ENCODE results near the gene RAB10.
"Not testable (repeated sequence)": the region's sequence is repeated elsewhere in the genome, so short reads cannot be mapped to it uniquely, and the experiment has no call there.

Gene RAB10

DNA sequence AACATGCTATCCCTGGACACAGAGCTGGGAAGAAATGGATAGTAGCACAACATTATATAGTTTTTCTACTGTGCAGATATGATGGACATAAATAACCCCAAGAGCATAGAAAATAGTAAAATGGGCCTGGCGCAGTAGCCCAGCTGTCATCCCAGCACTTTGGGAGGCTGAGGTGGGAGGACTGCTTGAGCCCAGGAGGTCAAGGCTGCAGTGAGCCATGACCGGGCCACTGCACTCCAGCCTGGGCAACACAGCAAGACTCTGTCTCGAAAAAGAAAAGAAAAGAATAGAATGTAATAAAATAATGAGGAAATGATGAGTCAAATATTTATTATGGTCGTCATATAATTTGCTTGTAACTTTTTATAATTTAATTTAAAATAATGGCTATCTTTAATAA lies 131.5 kb downstream of the RAB10 start:
- DNase-seq, result no peak

DNA sequence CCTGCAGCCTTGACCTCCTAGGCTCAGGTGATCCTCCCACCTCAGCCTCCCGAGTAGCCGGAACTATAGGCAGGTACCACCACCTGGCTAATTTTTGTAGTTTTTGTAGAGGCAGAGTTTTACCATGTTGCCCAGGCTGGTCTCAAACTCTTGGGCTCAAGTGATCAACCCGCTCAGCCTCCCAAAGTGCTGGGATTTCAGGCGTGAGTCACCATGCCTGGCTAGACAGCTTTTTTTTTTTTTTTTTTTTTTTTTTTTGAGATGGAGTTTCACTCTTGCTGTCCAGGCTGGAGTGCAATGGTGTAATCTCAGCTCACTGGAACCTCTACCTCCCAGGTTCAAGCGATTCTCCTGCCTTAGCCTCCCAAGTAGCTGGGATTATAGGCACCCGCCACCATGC lies 132.7 kb downstream of the RAB10 start:
- not testable (repeated sequence) for DNase-seq

DNA sequence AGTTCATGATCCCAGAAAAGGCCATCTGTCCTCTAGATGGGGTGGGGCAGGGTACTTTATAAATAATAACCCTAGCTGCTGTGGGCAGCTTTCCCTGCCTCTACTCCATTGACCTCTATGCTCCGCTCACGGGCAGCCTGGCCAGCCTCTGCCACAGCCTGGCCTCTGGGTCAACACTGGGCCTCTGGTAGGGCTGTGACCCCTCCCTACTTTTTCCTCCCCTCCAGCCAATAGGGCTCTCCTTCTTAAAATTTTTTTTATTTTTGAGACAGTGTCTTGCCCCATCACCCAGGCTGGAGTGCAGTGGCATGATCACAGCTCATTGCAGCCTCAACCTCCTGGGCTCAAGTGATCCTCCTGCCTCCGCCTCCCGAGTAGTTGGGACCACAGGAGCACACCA lies 134.9 kb downstream of the RAB10 start:
- DNase-seq, result no peak

DNA sequence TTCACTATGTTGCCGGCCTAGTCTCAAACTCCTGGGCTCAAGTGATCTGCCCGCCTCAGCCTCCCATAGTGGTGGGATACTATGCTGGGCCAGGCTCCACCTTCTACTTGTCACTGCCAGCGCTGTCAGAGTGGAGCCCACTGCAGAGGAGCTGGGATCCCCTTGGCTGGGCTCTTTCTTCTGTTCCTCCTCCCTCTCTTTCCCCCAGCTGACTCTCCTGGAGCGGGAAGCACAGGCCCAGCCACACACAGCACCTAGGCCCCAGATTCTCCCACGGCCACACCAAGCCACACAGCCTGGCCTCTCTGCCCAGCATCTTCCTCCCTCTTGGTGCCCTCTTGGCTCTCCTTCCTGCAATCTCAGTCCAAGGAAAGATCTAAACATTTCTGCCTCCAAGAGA lies 135.3 kb downstream of the RAB10 start:
- DNase-seq, result no peak

DNA sequence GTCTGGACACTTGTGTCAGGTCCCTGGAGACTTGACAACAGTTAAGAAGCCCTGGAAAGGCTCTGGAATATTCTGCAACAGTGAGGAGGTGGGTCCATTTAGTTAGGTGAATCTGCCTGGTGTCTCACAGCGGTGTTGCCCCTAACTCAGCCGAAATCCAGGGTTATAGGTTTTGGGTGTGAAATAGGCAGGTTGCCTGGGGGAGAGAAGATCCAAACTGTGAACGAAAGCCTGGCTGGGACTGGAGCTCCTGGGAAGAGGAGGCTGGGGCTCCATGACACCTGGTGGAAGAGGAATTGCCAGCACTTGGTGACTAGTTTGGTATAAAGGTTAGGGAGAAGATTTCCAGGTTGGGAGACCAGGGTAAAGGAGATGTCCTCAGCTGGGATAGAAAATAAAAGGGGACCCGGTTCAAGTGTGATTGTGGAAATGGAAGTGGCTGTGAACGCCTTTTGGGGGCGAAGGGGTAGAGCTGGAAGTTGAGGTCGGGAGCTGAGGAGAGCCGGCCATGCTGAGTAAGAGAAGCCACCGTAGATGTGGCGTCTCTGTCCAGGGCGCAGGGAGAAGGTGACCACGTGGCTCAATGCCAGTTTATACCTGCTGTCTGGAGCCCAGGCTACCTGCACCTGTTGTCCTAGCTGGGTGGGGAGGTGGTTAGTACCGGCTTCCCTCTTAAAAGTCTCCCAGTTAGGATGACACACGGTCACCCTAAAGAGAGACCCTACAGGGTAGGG lies 136.0 kb downstream of the RAB10 start:
- DNase-seq, result no peak

DNA sequence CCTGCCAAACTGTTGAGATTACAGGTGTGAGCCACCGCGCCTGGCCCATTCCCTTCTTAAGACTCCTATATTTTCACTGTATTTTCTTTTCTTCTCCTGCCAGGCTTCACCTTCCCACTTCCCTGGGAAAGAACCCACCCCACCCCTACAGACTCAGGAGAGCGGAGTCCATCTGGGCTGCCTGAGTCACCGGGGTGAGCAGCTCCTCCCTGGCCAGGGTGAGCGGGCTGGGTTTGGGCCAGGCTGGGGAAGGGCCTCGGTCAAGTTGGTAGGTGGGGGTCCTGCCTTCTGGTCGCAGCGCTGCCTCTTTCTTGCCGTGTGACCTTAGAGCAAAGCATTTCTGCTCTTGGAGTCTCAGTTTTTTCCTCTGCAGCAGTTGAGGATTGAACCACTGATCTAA lies 136.9 kb downstream of the RAB10 start:
- no peak for DNase-seq

DNA sequence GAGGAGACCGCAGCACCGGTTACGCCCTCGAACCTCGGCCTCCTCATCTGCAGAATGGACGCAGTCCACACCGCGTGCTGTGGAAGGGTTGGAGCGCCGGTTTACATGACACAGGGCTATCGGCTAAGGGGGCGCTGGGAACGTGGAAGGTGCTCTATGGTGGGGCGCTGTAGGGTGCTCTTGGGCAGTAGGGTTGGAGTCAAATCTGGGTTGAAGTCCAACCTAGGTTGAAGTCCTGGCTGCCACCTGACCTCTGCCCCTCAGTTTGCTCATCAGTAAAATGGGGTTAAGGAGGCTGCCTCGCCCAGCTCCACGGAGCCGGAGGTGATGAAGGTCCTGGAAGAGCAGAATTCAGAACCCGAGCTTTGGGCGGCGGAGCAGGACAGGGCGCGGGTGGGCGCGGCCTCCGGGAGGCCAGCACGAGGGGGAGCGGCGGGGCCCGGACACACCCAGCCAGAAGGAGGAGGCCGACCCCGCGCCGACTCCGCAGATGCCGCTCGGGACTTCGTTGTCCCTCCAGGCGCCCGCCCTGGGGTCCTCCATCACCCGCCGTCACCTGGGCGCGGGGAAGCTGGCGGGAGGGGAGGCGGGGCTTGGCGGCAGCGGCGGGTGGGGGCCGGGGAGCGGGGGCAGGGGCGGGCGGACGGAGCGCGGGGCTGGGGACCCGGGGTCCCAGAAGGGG lies 138.4 kb downstream of the RAB10 start:
- no peak for DNase-seq

DNA sequence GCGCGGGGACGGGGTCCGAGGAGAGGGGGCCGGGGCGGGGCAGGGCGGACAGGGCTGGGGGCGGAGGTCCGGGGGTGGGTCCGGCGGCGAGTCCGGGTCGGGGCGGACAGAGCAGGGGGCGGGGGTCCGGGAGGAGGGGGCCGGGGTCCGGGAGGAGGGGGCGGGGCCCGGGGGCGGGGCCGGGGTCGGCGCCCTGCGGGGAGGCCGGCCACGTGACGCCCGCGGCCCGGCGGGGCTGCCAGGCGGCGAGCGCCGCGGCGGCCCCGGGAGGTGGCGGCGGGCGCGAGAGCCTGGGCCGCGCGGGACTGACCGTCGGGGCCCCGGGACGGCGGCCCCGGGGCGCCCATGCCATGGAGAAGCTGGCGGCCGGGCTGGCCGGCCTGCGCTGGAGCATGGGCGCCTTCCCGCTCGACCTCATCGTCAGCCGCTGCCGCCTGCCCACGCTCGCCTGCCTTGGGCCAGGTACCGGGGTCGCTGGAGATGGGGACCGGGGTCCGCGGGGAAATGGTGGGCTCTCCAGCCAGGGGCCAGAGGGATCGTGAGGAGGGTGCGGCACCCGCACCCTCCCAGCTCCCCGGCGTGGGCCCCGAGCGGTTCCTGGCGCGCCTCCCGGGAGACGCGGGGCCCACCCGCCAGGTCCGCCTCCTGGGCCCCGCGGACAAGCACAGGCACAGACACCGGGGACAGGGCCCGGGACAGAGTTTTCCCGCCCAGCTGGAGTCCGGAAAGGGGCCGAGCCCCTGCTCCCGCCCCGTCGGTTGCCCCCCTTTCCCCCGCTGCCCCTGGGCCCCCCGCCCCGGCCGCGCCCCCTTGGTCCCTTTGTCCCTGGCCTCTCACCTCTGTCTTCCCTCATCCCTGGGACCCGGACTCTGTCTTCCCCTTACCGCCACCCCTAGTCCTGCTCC lies 139.2 kb downstream of the RAB10 start, which contains the start of gene GAREM2:
GAREM2 (plus strand) TSS at position 218 of the 905 bp plus-strand sequence; CDS start at position 351, 133 bp downstream.
- no peak for DNase-seq

DNA sequence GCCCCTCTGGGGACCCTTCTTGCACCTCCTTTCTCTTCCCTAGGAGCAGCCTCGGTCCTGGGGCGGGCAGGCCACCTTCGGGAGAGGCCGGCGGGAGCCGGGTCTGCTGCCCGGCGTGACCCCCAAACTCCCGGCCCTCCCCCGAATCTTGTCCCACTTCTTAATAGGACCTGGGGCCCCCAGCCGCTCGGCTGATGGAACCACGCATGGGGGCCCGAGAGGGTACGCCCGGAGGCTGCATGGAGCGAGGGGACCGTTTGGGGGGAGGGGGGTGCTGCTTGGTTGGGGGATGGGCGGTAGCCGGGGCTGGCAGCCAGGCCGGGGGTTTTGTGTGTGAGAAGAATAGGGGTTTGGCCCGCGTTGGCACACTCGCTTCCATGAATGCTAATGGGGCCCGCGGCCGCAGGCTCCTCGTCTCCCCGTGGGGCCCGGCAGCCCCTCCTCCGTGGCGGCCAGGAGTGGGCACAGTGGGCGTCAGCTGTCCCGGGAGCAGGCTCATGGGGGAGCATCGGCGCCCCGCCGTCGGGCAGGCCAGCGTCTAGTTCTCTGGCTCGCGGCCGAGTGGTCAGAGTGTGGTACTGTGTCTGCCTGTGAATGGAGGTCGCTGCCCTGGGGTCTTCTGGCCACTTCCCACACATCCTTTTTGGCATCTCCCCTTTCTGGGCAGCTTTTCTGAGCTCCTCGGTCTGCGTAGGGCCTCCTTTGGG lies 140.0 kb downstream of the RAB10 start:
- no peak for DNase-seq

DNA sequence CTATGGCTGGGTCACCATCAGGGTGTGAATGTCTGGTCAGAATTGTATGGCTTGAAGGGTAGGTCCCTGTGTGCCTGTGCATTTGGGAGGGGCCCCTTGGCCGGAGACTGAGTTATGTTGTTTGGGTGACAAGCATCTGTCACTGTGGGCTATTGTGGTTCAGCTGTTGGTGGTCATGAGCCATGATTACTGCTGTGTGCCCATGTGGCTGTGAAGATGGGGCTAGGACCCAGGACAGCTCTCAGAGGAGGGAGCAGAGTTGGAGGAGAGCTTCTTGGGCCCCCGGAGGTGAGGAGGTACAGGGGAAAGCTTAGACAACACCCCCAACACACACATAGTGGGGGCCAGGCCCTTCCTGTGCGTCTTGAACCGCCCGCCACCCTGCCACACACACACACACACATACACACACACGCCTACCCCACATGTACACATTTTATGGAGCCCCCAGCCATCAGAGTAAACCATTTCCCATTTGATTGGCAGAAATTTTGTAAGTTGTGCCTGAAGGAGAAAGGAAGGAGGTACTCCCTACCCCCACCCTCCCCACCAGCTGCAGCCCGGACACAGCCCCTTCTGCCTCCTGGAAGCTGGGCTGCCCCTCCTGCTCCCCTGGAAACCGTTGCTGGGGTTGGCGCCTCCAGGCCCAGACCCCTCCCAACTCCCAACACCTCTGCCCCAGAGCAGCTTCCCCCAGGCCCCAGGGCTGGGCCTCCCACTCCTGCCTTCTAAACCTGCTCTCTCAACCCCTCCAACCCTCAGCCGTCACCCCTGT lies 141.0 kb downstream of the RAB10 start:
- DNase-seq, result no peak

DNA sequence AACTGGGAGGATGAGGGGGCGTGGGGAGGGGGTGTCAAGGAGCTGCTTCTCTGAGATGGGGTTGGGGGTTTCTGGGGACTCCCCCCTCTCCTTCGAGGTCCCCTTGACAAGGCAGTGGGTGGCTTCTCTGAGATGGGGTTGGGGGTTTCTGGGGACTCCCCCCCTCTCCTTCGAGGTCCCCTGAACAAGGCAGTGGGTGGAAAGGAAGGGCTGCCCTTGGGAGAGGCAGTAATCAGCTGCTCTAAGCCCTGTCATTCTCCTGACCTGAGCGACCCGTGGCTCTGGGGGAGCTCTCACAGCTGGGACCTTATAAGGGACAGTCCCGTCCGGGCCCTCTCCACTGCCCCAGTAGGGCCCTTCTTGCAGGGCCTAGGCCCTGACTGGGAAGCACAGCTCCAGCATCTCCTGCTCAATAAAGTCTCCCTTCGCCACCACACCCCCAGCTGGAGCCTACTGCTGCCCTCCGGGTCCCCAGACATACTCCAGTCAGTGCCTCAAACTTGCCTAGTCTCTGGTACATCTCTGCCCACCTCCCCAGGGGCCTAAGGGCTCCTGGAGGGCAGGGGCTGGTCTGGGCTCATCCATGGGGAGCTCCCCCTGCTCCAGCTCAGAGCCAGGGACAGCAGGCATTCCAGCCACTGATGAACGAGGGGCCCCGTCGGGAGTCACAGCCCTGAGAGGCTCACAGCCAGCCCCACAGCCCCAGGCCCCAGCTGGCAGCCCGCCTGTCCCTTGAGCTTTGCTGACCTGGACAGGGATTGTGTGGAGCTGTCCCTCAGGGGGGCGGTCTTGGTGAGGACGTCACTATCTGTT lies 141.8 kb downstream of the RAB10 start:
- no peak for DNase-seq

DNA sequence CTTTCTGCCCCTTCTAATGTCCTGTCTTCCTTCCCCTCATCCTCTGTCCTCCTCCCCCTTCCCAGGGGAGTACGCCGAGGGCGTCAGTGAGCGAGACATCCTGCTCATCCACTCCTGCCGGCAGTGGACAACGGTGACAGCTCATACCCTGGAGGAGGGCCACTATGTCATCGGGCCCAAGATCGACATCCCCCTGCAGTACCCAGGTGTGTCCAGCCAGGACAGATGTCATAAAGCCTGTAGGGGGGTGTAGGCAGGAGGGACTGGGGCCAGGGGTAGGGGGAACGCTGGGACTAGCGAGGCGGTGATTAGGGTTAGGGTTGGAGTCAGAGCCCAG lies 142.4 kb downstream of the RAB10 start:
- no peak for DNase-seq

DNA sequence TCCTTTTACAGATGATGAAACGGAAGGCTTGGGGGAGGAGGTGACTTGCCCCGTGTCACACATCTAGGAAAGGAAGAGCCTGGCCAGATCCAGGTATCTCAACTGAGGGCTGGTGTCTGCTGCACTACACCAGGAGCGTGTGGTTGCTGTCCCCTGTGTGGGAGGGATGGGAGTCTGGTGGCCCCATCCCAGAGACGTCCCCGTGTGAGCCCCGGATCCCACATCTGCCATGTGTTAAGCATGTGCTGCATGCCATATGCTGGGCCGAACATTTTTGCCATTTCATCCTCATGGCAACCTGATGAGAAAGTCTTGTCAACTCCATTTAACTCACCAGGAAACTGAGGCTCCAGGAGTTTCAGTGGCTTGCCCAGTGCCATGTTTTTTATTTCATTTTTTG lies 143.2 kb downstream of the RAB10 start:
- no peak for DNase-seq

DNA sequence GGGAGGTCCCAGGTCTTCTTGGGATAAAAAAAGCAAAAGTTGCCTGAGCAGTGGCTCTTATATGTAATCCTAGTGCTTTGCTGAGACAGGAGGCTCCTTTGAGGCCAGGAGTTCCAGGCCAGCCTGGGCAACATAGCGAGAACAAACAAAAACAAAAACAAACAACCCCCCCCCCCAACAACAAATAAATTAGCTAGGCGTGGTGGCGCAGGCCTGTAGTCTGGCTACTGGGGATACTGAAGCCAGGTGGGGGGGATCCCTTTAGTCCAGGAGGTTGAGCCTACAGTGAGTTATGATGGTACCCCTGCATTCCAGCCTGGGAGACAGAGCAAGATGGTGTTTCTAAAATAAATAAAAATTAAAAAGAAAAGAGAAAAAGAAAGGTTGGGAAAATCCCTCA lies 144.4 kb downstream of the RAB10 start:
- no peak for DNase-seq

DNA sequence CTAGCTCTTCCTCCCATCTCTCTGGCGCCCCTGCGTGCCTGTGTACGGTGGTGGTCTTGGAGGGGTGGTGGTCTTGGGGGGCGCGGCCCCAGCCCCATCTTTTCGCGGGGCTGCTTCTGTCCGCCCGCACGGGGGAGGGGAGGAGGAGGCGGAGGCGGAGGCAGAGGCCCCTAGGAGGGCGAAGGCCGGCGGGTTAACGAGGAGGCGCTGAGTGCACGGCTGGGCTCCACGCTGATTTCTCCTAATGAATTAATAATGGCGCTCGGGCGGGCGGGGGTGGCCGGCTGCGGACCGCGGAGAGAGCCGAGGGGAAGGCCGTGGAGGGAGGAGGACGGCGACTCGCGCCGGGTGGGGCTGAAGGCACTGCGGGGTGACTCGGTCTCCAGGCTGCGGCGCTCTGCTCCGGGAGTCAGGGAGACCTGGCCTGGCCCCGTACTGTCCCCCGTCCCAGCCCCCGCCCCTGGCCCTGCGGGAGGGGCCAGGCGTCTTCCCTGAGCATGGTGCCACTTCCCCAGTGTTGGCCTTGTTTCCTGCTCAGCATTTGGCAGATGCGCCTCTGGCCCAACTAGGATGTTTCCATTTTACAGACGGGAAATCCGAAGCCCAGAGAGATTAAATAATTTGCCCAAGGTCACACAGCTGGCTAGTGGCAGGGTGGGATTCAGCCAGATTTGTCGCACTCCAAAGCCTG lies 145.0 kb downstream of the RAB10 start:
- DNase-seq, result no peak

DNA sequence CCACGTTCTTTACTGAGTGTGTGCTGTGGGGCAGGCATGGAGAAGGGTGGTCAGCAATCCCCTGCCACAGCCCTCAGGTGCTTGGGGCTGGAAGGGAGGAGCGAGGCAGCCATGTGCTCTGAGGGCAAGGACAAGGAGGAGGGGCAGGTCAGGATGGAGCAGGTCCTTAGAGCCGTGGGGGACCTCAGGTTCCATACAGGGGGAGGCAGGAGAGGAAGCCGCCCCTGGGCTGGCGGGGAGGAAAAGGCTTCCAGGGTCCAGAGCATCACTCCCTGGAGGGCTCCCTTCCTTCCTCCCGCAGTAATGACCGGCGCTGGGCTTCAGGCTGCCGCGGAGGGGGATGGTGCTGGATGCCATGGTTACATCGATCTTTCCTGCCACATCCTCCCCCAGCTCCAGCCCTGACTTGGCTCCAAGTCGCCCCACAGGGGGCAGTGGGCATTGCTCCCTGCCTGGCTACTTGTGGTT lies 145.6 kb downstream of the RAB10 start:
- DNase-seq, result no peak

DNA sequence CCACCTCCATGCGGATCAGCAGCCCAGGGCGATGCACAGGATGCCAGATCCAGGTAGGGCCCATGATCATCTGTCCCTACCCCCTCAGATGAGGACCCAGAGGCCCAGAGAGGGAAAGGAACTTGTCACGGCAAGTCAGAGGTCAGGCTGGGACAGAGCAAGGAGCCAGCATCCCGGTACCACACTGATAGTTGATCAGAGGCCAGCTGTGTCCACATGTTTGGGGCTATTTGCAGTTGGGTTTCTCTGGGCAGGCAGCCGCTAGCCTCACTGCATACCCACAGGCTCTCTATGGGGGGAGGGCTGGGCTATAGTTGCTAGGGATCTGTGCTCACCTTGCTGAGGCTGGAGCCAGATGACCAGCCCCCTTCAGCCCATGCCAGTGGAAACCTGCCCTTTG lies 148.6 kb downstream of the RAB10 start:
- DNase-seq, result no peak

DNA sequence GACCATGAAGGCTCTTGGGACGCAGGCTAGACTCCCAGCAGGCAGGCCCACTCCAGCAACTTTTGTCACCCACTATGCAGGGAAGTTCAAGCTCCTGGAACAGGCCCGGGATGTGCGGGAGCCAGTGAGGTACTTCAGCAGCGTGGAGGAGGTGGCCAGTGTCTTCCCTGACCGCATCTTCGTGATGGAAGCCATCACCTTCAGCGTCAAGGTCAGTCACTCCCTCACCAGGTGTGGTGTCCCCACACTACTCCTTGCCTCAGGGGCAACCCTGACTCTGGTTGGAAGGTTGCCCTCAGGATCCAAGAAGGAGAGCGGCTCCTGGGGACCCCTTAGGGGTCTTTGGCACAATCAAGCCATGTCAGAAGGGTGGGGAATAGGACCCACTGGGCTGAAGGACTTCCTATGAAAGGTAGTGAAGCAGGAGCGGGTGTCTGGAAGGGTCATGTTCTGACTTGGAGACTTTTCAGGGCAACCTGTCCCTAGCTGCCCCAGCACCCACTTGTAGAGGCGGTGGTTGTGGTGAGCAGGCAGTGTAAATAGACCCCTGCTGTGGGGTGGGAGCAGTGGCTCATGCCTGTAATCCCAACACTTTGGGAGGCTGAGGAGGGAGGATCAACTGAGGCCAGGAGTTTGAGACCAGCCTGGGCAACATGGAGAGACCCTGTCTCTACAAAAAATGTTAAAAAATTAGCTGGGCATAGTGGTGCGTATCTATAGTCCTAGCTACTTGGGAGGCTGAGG lies 149.2 kb downstream of the RAB10 start:
- no peak for DNase-seq

DNA sequence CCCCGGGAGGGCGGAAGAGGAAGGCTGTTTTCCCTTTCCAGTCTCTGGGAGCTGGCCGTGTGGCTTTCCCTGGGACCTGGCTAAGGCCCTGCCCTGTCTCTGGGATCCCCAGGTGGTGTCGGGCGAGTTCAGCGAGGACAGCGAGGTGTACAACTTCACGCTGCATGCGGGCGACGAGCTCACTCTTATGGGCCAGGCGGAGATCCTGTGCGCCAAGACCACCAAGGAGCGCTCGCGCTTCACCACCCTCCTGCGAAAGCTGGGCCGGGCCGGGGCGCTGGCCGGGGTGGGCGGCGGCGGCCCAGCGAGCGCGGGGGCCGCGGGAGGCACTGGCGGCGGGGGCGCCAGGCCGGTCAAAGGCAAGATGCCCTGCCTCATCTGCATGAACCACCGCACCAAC lies 150.2 kb downstream of the RAB10 start:
- DNase-seq, result no peak
